Activated B cell treated with CpG ODN at 0.5 μM for 24 hours (primary cell): ENCODE results near the gene ZC3H13. TPM values are rescaled to one million over a fixed set of nuclear protein-coding genes. Genes with fewer than 3 reads are reported as not detected.

ENCODE experiments used
- ATAC-seq: fragments of 200-7000 bp; cut with Tn5 transposase; one replicate; pipeline ENCODE4 v1.10.0; 2021; ENCODE audit warnings: low read depth, mild to moderate bottlenecking, moderate library complexity
- CTCF ChIA-PET: fragments of 350-600 bp; sonication (Branson Sonifier 250); formaldehyde crosslinking; loops from one replicate; lab custom pipeline; 2021; ENCODE audit warnings: antibody characterized with exemption; lab: Charles Lee
- POLR2A ChIA-PET: fragments of 350-600 bp; sonication (Branson Sonifier 250); formaldehyde crosslinking; loops from one replicate; lab custom pipeline; 2021; ENCODE audit warnings: antibody characterized with exemption; lab: Charles Lee
- DNase-seq: peaks from one replicate; pipeline ENCODE4 v3.0.0; 2022
- H3K27ac Mint-ChIP-seq: one replicate; pipeline ENCODE4 v1.8.0; 2020; ENCODE audit warnings: mixed read lengths
- H3K27me3 Mint-ChIP-seq: one replicate; pipeline ENCODE4 v1.8.0; 2021; ENCODE audit warnings: mixed read lengths
- H3K36me3 Mint-ChIP-seq: one replicate; pipeline ENCODE4 v1.8.0; 2021; ENCODE audit warnings: low read depth, mixed read lengths
- H3K4me1 Mint-ChIP-seq: one replicate; pipeline ENCODE4 v1.8.0; 2021; ENCODE audit warnings: mixed read lengths
- H3K4me3 Mint-ChIP-seq: one replicate; pipeline ENCODE4 v1.8.0; 2020; ENCODE audit warnings: mild to moderate bottlenecking, mixed read lengths
- H3K9me3 Mint-ChIP-seq: one replicate; pipeline ENCODE4 v1.8.0; 2020; ENCODE audit warnings: mixed read lengths
- CTCF ChIP-seq: fragments of 200-600 bp; IDR thresholded peaks from one replicate; pipeline ENCODE4 v1.8.0; 2022; ENCODE audit warnings: antibody characterized with exemption, mild to moderate bottlenecking
- intact Hi-C: fragments of 100-400 bp; cut with micrococcal nuclease; formaldehyde crosslinking; loops from one replicate; pipeline ENCODE4 v1.15.1; 2024
- total RNA-seq: library from RNA; stranded (reverse); gene quantifications from 2 replicates; pipeline ENCODE4 v1.2.3, GENCODE V29; 2022

Gene ZC3H13
- total RNA-seq, 1 donor from 2014 or later, result 48.7 TPM

- H3K36me3 Mint-ChIP-seq, result no peaks in the 10 kb centered on the region
- no peak overlapping the region for H3K27ac Mint-ChIP-seq
- TF ChIP-seq CTCF, result no peak
- H3K9me3 Mint-ChIP-seq, result no peaks in the 10 kb centered on the region
- ATAC-seq (no peak), DNase-seq (no peak)
- no peaks in the 10 kb centered on the region for H3K4me1 Mint-ChIP-seq
- ChIA-PET CTCF (no interaction called here), POLR2A (no interaction called here)
- no peaks in the 10 kb centered on the region for H3K27me3 Mint-ChIP-seq
- intact Hi-C loops, result no loop called here
- H3K4me3 Mint-ChIP-seq, result no peak overlapping the region
Observed at GRCh38 chr13:45949161-45949560, 103.4 kb downstream of the ZC3H13 start.

- Mint-ChIP-seq H3K36me3 (no peaks in the 10 kb centered on the region), H3K27ac (no peak overlapping the region), H3K9me3 (no peaks in the 10 kb centered on the region), H3K27me3 (peaks cover 12% of the 10 kb centered on the region), H3K4me3 (no peak overlapping the region), H3K4me1 (no peaks in the 10 kb centered on the region)
- no peak for TF ChIP-seq CTCF
- ATAC-seq (no peak), DNase-seq (no peak)
- POLR2A ChIA-PET, result no interaction called here
- CTCF ChIA-PET, result no interaction called here
- intact Hi-C loops, result no loop called here
Observed at GRCh38 chr13:45943965-45944364, 108.6 kb downstream of the ZC3H13 start.

- no peak for TF ChIP-seq CTCF
- POLR2A ChIA-PET, result no interaction called here
- Mint-ChIP-seq H3K27me3 (peaks cover 12% of the 10 kb centered on the region), H3K4me3 (no peak overlapping the region), H3K9me3 (no peaks in the 10 kb centered on the region), H3K36me3 (no peaks in the 10 kb centered on the region), H3K4me1 (no peaks in the 10 kb centered on the region), H3K27ac (no peak overlapping the region)
- ATAC-seq (no peak), DNase-seq (no peak)
- CTCF ChIA-PET, result no interaction called here
- intact Hi-C loops, result no loop called here
Observed at GRCh38 chr13:45943120-45943519, 109.4 kb downstream of the ZC3H13 start.

- intact Hi-C loops, result no loop called here
- ChIA-PET CTCF (no interaction called here), POLR2A (no interaction called here)
- no peaks in the 10 kb centered on the region for H3K4me1 Mint-ChIP-seq
- no peak overlapping the region for H3K27ac Mint-ChIP-seq
- TF ChIP-seq CTCF, result no peak
- H3K36me3 Mint-ChIP-seq, result no peaks in the 10 kb centered on the region
- DNase-seq (no peak), ATAC-seq (no peak)
- no peak overlapping the region for H3K4me3 Mint-ChIP-seq
- no peaks in the 10 kb centered on the region for H3K9me3 Mint-ChIP-seq
- H3K27me3 Mint-ChIP-seq, result peaks cover 14% of the 10 kb centered on the region
Observed at GRCh38 chr13:45941261-45941660, 111.3 kb downstream of the ZC3H13 start.

- Mint-ChIP-seq H3K4me1 (no peaks in the 10 kb centered on the region), H3K4me3 (no peak overlapping the region), H3K27me3 (peaks cover 16% of the 10 kb centered on the region), H3K9me3 (no peaks in the 10 kb centered on the region), H3K27ac (no peak overlapping the region), H3K36me3 (no peaks in the 10 kb centered on the region)
- DNase-seq, result no peak
- CTCF ChIA-PET, result no interaction called here
- ATAC-seq, result no peak
- POLR2A ChIA-PET, result no interaction called here
- TF ChIP-seq CTCF, result no peak
- intact Hi-C loops, result no loop called here
Observed at GRCh38 chr13:45940061-45940460, 112.5 kb downstream of the ZC3H13 start.
